Glutamatergic neuron (in vitro differentiated cells): ENCODE results near the gene IPO9. TPM values are rescaled to one million over a fixed set of nuclear protein-coding genes. Genes with fewer than 3 reads are reported as not detected.

Experiments used
- DNase-seq: peaks from one replicate; pipeline ENCODE4 v3.0.0; 2022
- H3K27ac Mint-ChIP-seq: one replicate; pipeline ENCODE4 v1.8.0; 2020; ENCODE audit warnings: mild to moderate bottlenecking, mixed read lengths, inconsistent platforms; ENCODE audit not compliant: unreplicated experiment
- H3K27me3 Mint-ChIP-seq: one replicate; pipeline ENCODE4 v1.8.0; 2020; ENCODE audit warnings: mild to moderate bottlenecking, moderate library complexity, mixed read lengths, inconsistent platforms; ENCODE audit not compliant: unreplicated experiment
- H3K36me3 Mint-ChIP-seq: one replicate; pipeline ENCODE4 v1.8.0; 2020; ENCODE audit warnings: mild to moderate bottlenecking, mixed read lengths, inconsistent platforms; ENCODE audit not compliant: unreplicated experiment
- H3K4me1 Mint-ChIP-seq: one replicate; pipeline ENCODE4 v1.8.0; 2020; ENCODE audit warnings: mild to moderate bottlenecking, low read depth, mixed read lengths, inconsistent platforms; ENCODE audit not compliant: unreplicated experiment
- H3K4me3 Mint-ChIP-seq: one replicate; pipeline ENCODE4 v1.8.0; 2020; ENCODE audit warnings: mild to moderate bottlenecking, mixed read lengths, inconsistent platforms; ENCODE audit not compliant: unreplicated experiment
- H3K9me3 Mint-ChIP-seq: one replicate; pipeline ENCODE4 v1.8.0; 2020; ENCODE audit warnings: mild to moderate bottlenecking, moderate library complexity, mixed read lengths, inconsistent platforms; ENCODE audit not compliant: unreplicated experiment
- total RNA-seq: library from RNA; stranded (reverse); fragmentation: NEBNext Ultra II Directional; extraction: Animal tissue kit (Norgen Biotek cat#: 25700); gene quantifications from one replicate; pipeline ENCODE4 v1.2.1, GENCODE V29; 2021; ENCODE audit not compliant: unreplicated experiment
- TF ChIP-seq, protein P1 (sequence below): fragments of 200-600 bp; sonication (generic); IDR thresholded peaks from one replicate; pipeline ENCODE4 v1.5.0; 2021; ENCODE audit not compliant: partially characterized antibody, unreplicated experiment

The IPO9 gene
- total RNA-seq, 1 donor from 2014 or later: 97.8 TPM

- H3K27me3 Mint-ChIP-seq: no peaks in the 10 kb centered on the region
- H3K4me3 Mint-ChIP-seq: no peak overlapping the region
- no peaks in the 10 kb centered on the region for H3K9me3 Mint-ChIP-seq
- no peak for DNase-seq
- TF ChIP-seq, protein P1, sequence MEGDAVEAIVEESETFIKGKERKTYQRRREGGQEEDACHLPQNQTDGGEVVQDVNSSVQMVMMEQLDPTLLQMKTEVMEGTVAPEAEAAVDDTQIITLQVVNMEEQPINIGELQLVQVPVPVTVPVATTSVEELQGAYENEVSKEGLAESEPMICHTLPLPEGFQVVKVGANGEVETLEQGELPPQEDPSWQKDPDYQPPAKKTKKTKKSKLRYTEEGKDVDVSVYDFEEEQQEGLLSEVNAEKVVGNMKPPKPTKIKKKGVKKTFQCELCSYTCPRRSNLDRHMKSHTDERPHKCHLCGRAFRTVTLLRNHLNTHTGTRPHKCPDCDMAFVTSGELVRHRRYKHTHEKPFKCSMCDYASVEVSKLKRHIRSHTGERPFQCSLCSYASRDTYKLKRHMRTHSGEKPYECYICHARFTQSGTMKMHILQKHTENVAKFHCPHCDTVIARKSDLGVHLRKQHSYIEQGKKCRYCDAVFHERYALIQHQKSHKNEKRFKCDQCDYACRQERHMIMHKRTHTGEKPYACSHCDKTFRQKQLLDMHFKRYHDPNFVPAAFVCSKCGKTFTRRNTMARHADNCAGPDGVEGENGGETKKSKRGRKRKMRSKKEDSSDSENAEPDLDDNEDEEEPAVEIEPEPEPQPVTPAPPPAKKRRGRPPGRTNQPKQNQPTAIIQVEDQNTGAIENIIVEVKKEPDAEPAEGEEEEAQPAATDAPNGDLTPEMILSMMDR: no peak
- no peak overlapping the region for H3K27ac Mint-ChIP-seq
- peaks cover 1% of the 10 kb centered on the region for H3K4me1 Mint-ChIP-seq
- H3K36me3 Mint-ChIP-seq: no peaks in the 10 kb centered on the region
Observed at GRCh38 chr1:201840055-201840454, 11.1 kb downstream of the IPO9 start.

GRCh38 chr1:201840490-201840889, 11.5 kb downstream of the IPO9 start:
- H3K4me3 Mint-ChIP-seq: no peak overlapping the region
- no peaks in the 10 kb centered on the region for H3K36me3 Mint-ChIP-seq
- H3K4me1 Mint-ChIP-seq: peaks cover 1% of the 10 kb centered on the region
- no peaks in the 10 kb centered on the region for H3K9me3 Mint-ChIP-seq
- H3K27me3 Mint-ChIP-seq: no peaks in the 10 kb centered on the region
- TF ChIP-seq, protein P1: no peak
- no peak for DNase-seq
- H3K27ac Mint-ChIP-seq: no peak overlapping the region

GRCh38 chr1:201841265-201841912, 12.4 kb downstream of the IPO9 start:
- Mint-ChIP-seq H3K36me3 (no peaks in the 10 kb centered on the region), H3K4me1 (peaks cover 1% of the 10 kb centered on the region), H3K9me3 (no peaks in the 10 kb centered on the region), H3K27me3 (no peaks in the 10 kb centered on the region), H3K27ac (no peak overlapping the region), H3K4me3 (no peak overlapping the region)
- TF ChIP-seq, protein P1: no peak
- no peak for DNase-seq

DNA sequence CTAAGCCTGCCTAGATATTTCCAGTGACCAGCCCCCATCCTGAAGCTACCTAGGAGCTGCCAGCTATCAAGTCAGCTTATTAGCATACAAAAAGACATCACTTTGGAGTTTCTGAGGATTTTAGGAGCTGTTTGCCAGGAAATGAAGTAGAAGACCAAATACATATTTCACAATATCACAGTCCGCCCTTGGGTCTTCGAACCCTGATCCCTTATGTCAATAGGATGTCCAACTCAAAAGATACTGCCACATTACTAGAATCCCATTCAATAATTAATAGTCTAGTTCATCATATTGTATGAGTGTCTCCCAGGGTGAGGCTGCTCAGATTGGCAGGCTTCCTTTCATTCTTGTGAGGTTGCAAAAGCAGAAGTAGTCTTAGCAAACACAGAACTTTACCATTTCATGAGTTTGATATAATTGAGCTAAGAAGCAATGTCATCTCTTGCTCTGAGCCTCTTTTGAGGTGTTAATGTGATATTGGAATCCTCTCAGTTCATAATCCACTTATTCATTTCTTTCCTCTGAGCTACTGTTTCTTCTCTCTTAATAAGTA, 13.6 kb downstream of the IPO9 start:
- Mint-ChIP-seq H3K4me3 (no peak overlapping the region), H3K4me1 (peaks cover 1% of the 10 kb centered on the region), H3K27me3 (no peaks in the 10 kb centered on the region), H3K36me3 (no peaks in the 10 kb centered on the region), H3K9me3 (no peaks in the 10 kb centered on the region), H3K27ac (no peak overlapping the region)
- TF ChIP-seq, protein P1: no peak
- no peak for DNase-seq

DNA sequence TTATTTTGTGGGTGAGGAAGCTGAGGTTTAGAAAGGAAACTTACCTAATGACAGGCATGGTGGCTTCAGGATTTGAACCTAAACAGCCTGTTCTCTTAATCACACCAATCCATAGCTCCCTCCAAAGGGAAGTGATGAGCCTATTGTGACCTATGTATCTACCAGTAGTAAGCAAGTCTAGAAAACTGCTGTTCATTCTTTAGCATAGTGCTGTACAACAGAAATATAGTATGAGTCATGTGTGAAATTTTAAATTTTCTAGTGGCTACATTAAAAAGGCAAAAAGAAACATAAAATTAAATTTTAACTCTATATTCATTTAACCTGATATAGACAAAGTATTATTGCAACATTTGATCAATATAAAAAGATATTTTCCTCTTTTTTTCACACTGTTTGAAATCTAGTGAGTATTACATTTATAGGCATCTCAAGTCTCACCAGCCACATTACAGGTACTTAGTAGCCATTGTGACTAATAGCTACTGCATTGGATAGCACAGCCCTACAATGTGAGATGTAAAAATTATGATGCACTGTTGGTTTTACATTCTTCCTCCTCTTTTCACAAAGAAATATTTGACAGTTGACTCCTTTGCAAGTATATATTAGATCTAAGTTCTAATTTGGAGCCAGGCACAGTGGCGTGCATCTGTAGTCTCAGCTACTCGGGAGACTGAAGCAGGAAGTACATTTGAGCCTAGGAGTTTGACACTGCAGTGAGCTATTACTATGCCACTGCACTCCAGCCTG, 16.6 kb downstream of the IPO9 start:
- H3K4me3 Mint-ChIP-seq: no peak overlapping the region
- DNase-seq: no peak
- TF ChIP-seq, protein P1: no peak
- no peaks in the 10 kb centered on the region for H3K27me3 Mint-ChIP-seq
- H3K9me3 Mint-ChIP-seq: no peaks in the 10 kb centered on the region
- no peak overlapping the region for H3K27ac Mint-ChIP-seq
- H3K36me3 Mint-ChIP-seq: no peaks in the 10 kb centered on the region
- H3K4me1 Mint-ChIP-seq: peaks cover 1% of the 10 kb centered on the region
